NK-92 (cell line): ENCODE results near the gene ADAMTS9.

Experiments
- DNase-seq: peaks from one replicate; lab custom pipeline; 2025; ENCODE audit not compliant: unreplicated experiment; lab: John Stamatoyannopoulos, UW

The ADAMTS9 gene

DNA sequence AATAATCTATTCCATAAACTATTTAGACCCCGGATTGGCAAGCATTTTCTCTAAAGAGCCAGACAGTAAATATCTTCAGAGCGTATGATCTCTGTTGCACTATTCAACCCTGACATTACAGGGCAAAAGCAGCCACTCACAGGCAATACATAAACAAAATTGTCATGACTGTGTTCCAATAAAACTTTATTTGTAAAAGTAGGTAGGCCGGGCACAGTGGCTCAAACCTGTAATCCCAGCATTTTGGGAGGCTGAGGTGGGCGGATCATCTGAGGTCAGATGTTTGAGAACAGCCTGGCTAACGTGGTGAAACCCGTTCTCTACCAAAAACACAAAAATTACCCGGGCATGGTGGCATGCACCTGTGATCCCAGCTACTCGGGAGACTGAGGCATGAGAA lies 66.5 kb downstream of the ADAMTS9 start:
- no peak for DNase-seq

GRCh38 chr3:64620020-64620419 lies 67.8 kb downstream of the ADAMTS9 start:
- DNase-seq: no peak

DNA sequence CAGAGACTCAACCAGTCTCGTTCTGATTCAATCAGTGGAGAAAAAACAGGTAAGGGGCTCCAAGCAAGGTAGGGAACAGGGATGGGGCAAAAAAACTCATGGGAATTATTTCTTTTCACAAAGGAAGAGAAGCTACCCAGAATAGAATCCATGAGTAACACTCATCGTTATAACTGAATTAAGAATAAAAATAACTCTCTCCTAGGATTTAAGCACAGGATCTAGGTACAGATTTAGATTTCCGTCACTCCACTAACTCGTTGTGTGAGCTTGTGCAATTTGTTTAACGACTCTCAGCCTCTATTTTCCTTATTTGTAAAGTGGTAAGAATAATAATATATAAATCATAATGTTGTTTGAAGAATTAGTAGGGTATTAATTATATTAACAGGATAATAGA lies 68.6 kb downstream of the ADAMTS9 start:
- no peak for DNase-seq

GRCh38 chr3:64617610-64618009 lies 70.2 kb downstream of the ADAMTS9 start:
- DNase-seq: no peak

- no peak for DNase-seq
Observed at GRCh38 chr3:64616953-64617352, 70.8 kb downstream of the ADAMTS9 start.

GRCh38 chr3:64612916-64613526 lies 74.8 kb downstream of the ADAMTS9 start:
- no peak for DNase-seq

GRCh38 chr3:64612082-64612860 lies 75.5 kb downstream of the ADAMTS9 start:
- DNase-seq: no peak

DNA sequence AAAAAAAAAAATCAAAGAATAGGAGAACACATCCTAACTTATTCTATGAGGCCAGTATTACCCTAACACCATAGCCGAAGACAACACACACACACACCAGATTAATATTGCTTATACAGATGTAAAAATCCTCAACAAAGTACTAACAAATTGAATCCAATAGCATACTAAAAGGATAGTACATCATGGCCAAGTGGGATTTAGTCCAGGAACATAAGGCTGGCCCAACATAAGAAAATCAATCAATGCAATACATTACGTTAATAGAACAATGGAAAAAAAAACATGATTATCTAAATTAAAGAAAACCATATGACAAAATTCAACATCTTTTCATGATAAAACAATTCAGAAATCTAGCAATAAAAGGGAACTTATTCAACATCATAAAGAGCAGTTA lies 79.1 kb downstream of the ADAMTS9 start:
- DNase-seq: no peak

DNA sequence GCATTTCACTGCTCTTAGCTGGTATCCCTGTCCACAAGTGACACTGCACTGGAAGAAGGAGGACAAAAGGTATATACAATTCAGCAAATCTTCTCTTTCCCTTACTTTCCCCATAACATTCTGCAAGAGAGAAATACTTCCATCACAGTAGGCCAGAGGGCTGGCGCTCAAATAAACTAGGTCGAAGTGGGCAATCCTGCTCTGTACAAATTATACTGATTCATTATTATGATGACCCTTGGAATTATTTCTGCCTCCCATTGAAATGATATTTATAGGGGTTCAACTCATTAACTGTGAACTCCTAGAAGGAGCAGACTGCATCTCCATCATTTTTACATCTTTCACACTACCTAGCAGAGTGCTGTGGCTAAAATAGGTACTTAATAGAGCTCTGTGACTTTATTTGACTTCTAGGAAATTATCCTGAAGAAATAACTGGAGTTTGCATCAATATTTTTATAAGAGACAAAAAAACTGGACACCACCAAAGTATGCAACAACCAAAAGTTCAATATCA lies 80.7 kb downstream of the ADAMTS9 start:
- DNase-seq: no peak

- no peak for DNase-seq
Observed at GRCh38 chr3:64604313-64604712, 83.5 kb downstream of the ADAMTS9 start.

DNA sequence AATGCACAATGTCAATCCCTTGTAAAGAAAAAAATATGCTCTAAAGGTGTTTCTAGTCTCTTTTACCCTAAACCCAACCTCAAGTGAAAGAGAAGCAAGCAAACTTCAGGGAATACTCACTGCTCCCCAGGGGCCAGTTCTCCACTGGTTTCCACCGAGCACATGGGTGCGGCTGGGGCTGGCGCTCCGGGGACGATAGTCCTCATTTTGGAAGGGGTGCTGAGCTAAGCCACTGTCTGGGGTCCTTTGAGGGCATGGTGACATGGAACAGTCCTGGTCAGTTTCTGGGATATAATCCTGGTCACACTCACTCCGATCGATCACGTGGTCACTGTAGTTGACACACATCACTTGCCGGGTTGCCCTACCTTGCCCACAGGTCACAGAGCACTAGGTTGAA lies 86.0 kb downstream of the ADAMTS9 start:
- no peak for DNase-seq

GRCh38 chr3:64600246-64600950 lies 87.4 kb downstream of the ADAMTS9 start:
- no peak for DNase-seq

- DNase-seq: no peak
Observed at GRCh38 chr3:64599651-64600050, 88.1 kb downstream of the ADAMTS9 start.

DNA sequence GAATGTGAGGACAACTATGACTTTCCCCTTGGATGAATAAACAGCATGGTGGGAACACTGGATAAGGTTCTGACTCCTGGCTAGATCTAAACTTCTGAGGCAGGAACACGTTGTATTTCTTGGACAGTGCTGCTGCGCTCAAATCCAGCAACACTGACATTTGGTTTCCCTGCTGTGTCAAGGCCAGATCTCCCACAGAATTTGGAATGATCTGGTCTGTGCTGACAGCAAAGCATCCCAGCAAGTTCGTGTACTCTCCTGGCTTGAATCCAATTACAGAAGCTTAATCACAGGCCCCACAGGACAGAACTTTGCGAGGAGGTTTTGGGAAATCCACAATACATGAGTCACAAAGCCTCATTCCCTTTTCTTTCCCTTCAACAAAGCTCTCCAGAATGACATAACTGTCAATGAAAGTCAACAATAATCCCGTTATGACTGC lies 92.5 kb downstream of the ADAMTS9 start:
- DNase-seq: no peak

GRCh38 chr3:64594134-64594533 lies 93.7 kb downstream of the ADAMTS9 start:
- DNase-seq: no peak

- DNase-seq: no peak
Observed at GRCh38 chr3:64593350-64593749, 94.5 kb downstream of the ADAMTS9 start.

DNA sequence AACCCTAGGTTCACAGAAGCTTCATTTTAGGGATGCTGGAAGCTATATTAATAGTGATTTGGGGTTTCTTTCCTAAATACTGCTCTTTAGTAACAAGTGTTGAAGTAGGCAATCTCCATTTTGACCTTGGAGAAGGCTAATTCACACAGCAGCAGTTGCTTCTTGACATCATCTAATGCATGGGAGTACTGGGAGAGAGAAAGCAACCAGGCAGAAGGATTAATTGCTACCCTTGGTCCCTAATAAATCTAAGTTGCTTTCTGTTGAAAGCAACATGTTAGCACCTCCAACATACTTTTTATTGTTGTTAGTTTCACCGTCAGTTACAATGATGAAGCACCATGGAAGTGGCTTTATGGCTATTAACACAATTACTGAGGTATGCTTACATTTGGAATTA lies 96.2 kb downstream of the ADAMTS9 start:
- no peak for DNase-seq

DNA sequence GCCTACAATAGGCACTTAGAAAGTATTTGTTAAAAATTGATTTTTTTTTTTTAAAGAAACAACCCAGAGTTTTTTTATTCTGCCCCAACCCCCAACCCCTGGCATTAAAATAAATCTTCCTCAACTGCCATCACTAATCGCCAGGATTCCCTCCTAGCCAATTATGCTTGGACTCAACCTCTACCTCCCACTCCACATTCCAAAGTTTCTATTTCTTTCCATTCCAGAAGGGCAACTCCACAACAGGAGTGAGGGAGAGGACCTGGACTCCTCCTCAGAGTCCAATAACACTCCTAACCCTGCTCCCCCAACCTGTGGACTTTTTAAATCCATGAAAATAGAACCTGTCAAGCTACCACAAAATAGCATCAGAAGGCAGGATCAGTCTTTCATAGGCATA lies 99.4 kb downstream of the ADAMTS9 start:
- DNase-seq: no peak

DNA sequence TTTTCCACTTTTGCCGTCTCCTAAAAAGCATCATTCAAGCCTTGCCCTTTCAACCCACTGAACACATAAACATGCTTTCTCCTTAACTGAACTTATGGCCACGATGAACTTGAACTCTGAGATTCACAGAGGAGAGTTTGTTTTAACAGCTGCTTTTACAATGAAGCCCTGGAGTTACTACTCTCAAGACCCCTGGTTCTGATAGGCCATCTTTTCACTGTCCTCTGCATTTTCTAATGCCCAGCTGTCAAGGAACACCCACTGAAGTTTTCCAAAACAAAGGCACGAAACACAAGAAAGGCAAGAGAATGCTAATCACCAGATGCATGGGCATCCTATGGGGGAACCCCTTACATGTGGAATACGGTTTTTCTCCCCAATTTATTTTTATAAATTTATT lies 100.8 kb downstream of the ADAMTS9 start:
- no peak for DNase-seq

DNA sequence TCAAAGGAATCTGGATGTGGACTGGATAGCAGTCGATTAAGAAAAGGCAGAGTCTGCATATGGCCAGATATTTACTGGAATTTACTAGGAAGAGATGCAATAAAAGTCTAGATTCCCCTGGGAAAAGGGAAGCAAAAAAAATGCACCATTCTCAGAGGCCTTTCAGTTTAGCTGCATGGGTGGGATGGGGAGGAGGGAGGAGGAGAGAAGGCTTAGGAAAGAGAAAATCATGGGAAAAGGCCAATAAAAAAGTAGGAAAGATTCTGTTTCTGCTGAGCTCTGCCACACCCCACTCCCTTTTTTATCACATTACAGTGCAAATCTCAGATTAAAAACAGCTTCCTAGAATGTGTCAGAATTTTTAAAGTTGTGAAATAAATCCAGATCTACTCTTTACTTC lies 103.6 kb downstream of the ADAMTS9 start:
- no peak for DNase-seq

- DNase-seq: no peak
Observed at GRCh38 chr3:64578797-64579196, 109.0 kb downstream of the ADAMTS9 start.
